NCI-H460 (cell line): ENCODE measurements around the gene RPS21. TPM values are rescaled to one million over a fixed set of nuclear protein-coding genes. Genes with fewer than 3 reads are reported as not detected.

Experiments
- DNase-seq: peaks from one replicate; pipeline ENCODE4 v3.0.0-alpha.2; 2016; ENCODE audit warnings: low read depth; ENCODE audit errors: extremely low read depth
- total RNA-seq: library from RNA; depleted of rRNA; stranded (reverse); fragments of >200 nt; shearing (Covaris generic); gene quantifications from 2 replicates; pipeline ENCODE4 v1.2.3, GENCODE V29; 2014

Gene RPS21
- total RNA-seq, 1 experiment from 2014 or later, result 1,943 TPM

DNA sequence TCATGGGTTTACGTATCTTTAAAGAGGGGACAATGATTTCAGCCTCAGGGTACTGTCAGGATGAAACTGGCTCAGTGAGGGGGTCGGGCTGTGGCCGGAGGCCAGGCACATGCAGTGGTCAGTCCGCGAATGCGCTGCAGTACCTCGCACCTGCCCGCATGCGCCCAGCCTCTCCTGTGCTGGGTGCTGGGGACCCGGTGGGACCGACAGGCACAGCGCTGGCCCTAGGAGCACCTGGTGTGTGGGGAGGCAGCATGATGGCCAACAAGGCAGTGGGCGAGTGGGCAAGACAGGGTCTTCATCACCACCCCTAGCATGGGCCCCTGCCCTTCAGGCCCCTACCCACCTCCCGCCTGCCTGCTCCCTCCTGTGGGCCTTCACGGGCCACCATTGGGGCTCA is 21.2 kb downstream of the RPS21 start:
- DNase-seq, result no peak

- no peak for DNase-seq
Measured at GRCh38 chr20:62408640-62409039, 21.7 kb downstream of the RPS21 start.

GRCh38 chr20:62409086-62409853 is 22.4 kb downstream of the RPS21 start:
- DNase-seq, result no peak

- DNase-seq, result peak; percentile 26
Measured at GRCh38 chr20:62409931-62410745, 23.2 kb downstream of the RPS21 start.

DNA sequence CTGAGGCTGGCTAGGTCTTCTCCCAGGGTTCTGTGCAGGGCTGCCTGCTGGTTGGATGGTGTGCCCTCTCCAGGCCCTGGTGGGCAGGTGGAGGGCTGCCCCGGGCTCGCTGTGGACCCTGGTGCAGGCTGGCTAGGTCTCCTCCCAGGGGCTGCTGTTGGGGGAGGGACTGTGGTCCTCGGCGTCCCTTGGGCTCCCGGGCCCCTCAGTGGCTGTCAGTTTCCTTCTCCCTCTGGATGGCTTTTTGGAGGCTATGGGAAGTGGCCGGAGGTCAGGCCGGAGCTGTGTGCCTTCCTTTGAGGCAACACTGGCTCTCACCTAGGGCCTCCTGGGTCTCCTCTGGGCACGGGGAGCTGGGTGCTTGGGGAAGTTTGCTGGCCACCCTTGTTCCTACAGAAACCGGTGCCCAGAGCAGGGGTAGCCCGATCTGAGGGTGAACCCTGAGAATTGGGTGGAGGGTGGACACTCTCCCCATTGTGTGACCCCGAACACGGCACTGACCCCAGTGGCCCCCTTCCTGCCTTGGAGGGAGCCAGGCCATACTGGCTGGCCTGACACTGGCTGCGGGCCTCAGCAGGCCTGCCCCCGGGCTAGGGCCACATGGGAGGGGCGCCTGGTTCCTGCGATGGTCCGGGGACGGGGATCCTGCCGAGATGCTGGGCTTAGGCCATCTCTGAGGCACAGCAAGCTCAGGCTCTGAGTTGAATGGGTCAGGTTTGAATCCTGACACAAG is 24.0 kb downstream of the RPS21 start:
- no peak for DNase-seq

GRCh38 chr20:62411479-62412193 is 24.7 kb downstream of the RPS21 start:
- no peak for DNase-seq

DNA sequence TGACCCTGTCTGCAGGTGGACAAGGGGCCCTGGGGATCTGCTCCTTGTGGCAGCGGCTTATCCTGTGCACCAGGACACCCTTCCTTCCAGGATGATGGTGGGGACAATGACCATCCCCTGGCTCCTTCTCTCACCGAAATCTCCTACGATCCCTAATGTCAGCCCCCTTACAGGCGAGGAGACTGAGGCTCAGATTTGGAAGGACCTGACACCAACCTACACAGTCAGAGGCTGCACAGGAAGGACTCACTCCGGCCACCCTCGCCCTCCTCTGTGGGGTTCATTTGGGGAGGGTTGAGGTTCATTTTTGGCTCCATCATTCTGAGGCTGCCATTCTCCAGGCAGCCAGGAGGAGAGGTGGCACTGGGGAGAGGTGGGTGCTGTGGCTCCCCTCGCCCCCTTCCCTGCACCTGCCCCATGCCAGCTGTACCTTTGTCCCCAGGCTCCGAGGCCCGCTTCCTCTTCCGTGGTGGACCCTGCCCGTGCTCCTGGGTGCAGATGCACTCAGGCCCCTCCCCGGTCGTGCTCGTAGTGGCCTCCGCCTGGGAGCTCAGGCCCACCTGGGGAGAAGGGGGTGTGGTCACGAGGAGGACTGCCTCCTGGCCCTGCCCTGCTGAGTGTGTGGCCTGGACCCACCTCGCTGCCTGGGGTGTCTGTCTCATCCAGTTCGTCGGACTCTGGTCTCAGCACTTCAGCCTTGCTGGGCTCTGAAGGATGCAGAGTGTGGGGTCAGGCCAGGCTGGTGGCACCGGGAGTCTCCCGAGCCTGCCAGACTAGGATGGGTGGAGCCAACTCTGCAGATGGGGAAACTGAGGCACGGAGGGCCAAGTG is 25.5 kb downstream of the RPS21 start:
- no peak for DNase-seq

DNA sequence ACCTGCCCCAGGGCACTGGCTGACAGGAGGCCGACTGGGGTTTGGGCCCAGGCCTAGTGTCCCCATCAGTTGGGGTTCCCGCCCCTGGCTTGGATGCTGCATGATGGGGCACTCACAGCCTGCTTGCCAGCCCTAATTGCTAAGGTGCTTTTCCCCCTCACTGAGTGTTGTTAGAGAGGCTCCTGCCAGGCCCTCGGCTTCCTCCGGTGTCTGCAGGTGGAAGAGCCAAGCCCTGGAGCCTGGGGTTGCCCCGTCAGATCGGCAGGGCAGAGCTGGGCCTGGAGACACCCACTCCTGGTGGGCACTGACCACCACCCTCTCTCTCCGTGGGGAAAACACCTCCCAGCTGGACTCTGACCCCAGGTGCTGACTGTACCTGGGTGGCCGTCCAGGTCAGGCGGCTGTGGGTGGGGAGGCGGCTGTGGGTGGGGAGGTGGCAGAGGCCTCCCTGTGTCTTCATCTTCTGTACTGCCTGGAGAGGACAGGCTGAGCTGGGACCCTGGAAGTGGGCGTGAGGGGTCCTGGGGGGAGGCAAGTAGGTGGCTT is 26.2 kb downstream of the RPS21 start:
- no peak for DNase-seq

- DNase-seq, result no peak
Measured at GRCh38 chr20:62413896-62414481, 27.1 kb downstream of the RPS21 start.

DNA sequence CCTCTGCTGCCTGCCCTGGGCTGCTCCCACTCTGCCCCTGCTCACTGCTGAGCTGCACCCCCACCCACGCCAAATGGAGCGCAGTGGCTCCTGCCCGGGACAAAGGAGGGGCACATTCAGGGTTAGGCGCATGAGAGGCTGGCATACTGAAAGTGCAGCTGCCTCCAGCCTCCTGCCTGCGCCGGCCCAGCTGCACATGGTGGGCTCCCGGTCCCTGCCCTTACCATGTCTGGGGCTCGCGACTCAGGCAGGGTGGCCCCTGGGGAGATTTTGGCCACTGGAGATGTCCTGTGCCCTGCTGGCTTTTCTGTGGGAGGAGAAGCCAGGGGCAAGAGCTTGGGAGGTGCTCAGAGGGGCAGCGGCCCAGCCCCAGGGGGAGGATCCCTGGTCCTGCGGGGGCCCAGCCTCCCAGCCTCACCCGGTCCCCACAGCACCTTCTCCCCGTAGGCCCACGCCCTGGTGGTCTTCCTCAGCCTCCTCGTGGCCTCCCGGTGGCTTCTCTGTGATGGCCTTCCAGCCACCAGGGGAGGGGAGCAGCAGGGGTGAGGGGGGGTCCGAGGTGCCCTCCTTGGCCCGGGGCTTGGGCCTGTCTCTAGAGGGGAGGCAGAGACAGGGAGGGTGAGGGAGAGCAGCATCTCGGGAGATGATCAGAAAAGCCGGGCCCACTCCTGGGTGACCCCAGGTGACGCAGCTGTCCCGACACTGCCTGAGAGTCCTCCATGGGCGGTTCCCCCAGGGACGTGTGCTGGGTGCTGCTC is 28.6 kb downstream of the RPS21 start:
- DNase-seq, result no peak

DNA sequence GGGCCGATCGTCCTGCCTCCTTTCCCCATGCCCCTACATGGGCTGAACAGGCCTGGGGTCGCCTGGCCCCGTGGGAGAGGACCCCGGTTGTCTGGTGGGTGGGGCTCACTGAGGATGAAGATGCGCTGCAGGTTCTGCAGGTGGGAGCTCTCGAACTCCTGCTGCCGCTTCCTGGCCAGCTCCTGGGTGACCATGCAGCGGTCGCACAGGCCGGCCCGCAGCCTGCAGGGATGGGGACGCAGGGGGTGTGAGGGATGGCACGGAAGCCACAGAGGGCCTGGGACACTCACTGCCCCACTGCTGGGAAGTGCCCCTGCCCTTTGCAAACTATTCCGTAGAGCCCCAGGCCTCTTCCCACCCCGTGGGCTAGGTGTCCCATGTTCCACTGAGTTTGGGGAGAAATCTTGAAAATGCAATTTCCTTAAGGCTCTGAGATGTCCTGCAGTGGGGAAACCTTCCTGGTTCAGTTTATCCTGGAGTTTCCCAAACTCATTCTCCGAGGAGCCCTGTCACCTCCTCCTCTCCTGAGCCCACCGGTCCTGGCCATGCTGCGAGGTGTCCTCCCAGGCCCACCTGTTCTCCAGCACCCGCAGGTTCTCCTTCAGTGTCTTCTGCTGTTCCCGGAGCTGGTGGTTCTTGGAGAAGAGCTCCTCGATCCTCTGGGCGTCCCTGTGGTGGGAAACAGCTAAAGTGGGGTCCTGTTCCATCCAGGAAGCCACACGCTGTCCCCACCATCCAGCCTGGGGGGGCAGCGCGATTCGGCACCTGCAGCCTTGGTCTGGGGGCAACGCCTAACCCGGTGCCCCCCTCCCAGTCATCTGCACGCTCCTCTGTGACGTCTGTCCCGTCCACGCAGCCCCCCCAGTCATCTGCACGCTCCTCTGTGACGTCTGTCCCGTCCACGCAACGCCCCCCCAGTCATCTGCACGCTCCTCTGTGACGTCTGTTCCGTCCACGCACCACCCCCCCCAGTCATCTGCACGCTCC is 30.0 kb downstream of the RPS21 start:
- DNase-seq, result no peak

- DNase-seq, result no peak
Measured at GRCh38 chr20:62417981-62418708, 31.2 kb downstream of the RPS21 start.

DNA sequence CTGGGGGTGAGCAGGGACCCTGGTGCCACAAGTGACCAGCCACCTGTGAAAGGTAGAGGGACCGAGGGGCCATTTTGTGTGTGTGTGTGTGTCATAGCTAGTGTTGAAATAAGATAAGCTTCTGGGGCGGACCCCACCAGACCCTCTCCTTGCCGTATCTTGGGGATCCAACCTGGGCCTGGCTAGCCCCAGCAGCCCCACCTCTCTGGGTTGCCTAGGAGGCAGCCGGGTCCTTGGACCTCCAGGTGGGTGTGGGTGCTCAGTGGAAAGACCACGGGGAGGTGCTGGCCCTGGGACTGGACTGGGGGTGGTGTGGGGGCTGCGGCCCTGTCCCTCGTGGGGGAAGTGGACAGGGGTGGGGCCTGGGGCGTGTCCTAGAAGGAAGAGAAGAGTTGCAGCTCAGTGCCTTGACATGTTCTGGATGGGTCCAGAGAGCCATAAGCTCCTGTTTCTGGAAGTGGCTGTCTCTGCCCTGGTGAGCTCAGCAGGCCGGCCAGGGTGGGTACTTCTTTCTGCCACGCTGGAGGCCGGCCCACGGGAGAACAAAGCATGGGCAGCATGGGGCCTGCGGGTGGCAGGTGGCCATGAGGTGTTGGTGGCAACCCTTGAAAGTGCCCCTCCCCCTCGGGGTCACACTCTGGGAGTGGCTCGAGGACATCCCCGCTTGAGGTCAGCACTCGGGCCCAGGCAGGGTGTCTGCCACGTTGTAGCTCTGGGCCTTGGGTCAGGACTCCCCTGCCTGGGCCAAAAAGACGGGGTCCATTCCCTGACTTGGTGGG is 32.0 kb downstream of the RPS21 start:
- no peak for DNase-seq

DNA sequence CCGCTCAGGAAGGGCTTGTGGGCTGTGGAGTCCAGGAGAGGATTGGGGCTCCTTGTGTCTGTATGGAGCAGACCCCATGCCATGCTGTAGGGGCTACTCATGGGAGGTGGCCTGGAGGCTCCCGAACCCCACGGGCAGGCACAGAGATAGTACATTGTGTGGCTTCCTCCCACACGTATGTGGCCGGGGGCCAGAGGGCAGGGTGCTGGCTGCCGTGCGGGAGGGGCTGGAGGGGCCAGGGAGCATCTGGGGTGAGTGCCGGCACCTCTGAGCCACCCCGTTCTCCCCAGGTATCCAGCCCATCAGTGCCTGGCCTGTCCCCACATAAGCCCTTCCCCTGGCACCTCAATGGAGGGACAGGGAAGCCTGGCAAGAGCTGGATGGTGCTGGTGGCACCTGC is 32.9 kb downstream of the RPS21 start:
- no peak for DNase-seq

- DNase-seq, result no peak
Measured at GRCh38 chr20:62420846-62421715, 34.2 kb downstream of the RPS21 start.
